HG03521 (cell line): ENCODE measurements around the gene SSBP3.

Experiments used
- ATAC-seq: cut with Tn5 transposase; IDR thresholded peaks from one replicate; pipeline ENCODE4 v1.9.1; 2021; ENCODE audit warnings: mild to moderate bottlenecking, moderate library complexity; ENCODE audit not compliant: unreplicated experiment

Gene SSBP3

GRCh38 chr1:54335011-54335754, 71.0 kb downstream of the SSBP3 start:
- no peak for ATAC-seq

- ATAC-seq: no peak
Measured at GRCh38 chr1:54332781-54333585, 73.2 kb downstream of the SSBP3 start.

- no peak for ATAC-seq
Measured at GRCh38 chr1:54331843-54332463, 74.2 kb downstream of the SSBP3 start.

- ATAC-seq: no peak
Measured at GRCh38 chr1:54331091-54331772, 75.0 kb downstream of the SSBP3 start.

GRCh38 chr1:54329312-54330003, 76.7 kb downstream of the SSBP3 start:
- ATAC-seq: no peak

- no peak for ATAC-seq
Measured at GRCh38 chr1:54328066-54328636, 78.0 kb downstream of the SSBP3 start.

GRCh38 chr1:54327386-54328065, 78.7 kb downstream of the SSBP3 start:
- no peak for ATAC-seq

GRCh38 chr1:54326543-54327385, 79.4 kb downstream of the SSBP3 start:
- no peak for ATAC-seq

- no peak for ATAC-seq
Measured at GRCh38 chr1:54325703-54326461, 80.3 kb downstream of the SSBP3 start.

GRCh38 chr1:54325284-54325683, 80.9 kb downstream of the SSBP3 start:
- no peak for ATAC-seq

GRCh38 chr1:54324251-54325140, 81.7 kb downstream of the SSBP3 start:
- ATAC-seq: no peak

- no peak for ATAC-seq
Measured at GRCh38 chr1:54323921-54324250, 82.3 kb downstream of the SSBP3 start.

- no peak for ATAC-seq
Measured at GRCh38 chr1:54323324-54323739, 82.9 kb downstream of the SSBP3 start.

- no peak for ATAC-seq
Measured at GRCh38 chr1:54318246-54318814, 87.9 kb downstream of the SSBP3 start.

- ATAC-seq: no peak
Measured at GRCh38 chr1:54317084-54317483, 89.1 kb downstream of the SSBP3 start.

- ATAC-seq: no peak
Measured at GRCh38 chr1:54315099-54315498, 91.1 kb downstream of the SSBP3 start.

- ATAC-seq: no peak
Measured at GRCh38 chr1:54314696-54315095, 91.5 kb downstream of the SSBP3 start.
